Breast epithelium (tissue), 4 donors: ENCODE results near the gene GPC5. TPM values are rescaled to one million over a fixed set of nuclear protein-coding genes. Genes with fewer than 3 reads are reported as not detected.

Experiments used
- DNase-seq, 2 donors: peaks; one replicate each; pipeline ENCODE4 v3.0.0-alpha.2; 2019; ENCODE audit warnings: low spot score in 2 of 2
- H3K27ac ChIP-seq, 2 donors: fragments of 200-600 bp; sonication (generic) in 1 of 2; one replicate each; pipeline ENCODE4 v1.5.1; 2016 to 2019; ENCODE audit warnings: mild to moderate bottlenecking in 1 of 2
- H3K27me3 ChIP-seq, 2 donors: fragments of 200-600 bp; sonication (generic) in 1 of 2; one replicate each; pipeline versions ENCODE4 v1.5.1 to v1.6.0; 2017 to 2019; ENCODE audit warnings: control low read depth in 1 of 2, mild to moderate bottlenecking in 1 of 2
- H3K36me3 ChIP-seq: fragments of 200-600 bp; one replicate; pipeline ENCODE4 v1.5.1; 2019
- H3K4me1 ChIP-seq, 2 donors: fragments of 200-600 bp; sonication (generic); one replicate each; pipeline ENCODE4 v1.5.1; 2016 to 2019; ENCODE audit warnings: control low read depth in 1 of 2
- H3K4me3 ChIP-seq, 3 donors: fragments of 200-600 bp; sonication (generic); 1 replicate in 2 of 3; 2 replicates in 1 of 3; pipeline ENCODE4 v1.5.1; 2016 to 2019; ENCODE audit warnings: mild to moderate bottlenecking in 3 of 3, moderate library complexity in 2 of 3
- H3K9me3 ChIP-seq, 2 donors: fragments of 200-600 bp; sonication (generic) in 1 of 2; one replicate each; pipeline ENCODE4 v1.5.1; 2016 to 2019; ENCODE audit warnings: control low read depth in 1 of 2
- POLR2A ChIP-seq: fragments of 450-650 bp; IDR thresholded peaks from one replicate; pipeline ENCODE4 v1.6.1; 2016; ENCODE audit warnings: antibody characterized with exemption, mild to moderate bottlenecking, moderate library complexity
- POLR2AphosphoS5 ChIP-seq, 3 donors: sonication (generic); formaldehyde crosslinking; IDR thresholded peaks; one replicate each; pipeline ENCODE4 v1.6.1; 2017; ENCODE audit warnings: antibody characterized with exemption in 3 of 3
- intact Hi-C: fragments of 100-400 bp; cut with DNase I; formaldehyde crosslinking; loops from one replicate; pipeline ENCODE4 v1.15.1; 2023; ENCODE audit warnings: low total_unique reads
- total RNA-seq, 3 donors: library from RNA; depleted of rRNA; stranded (reverse); fragments of >200 nt; gene quantifications; one replicate each; pipeline ENCODE4 v1.1.0, GENCODE V29; 2016
- TF ChIP-seq, protein P1 (sequence below), 3 donors: fragments of 450-650 bp; IDR thresholded peaks; one replicate each; pipeline ENCODE4 v1.5.1; 2016 to 2017; ENCODE audit warnings: antibody characterized with exemption in 3 of 3, mild to moderate bottlenecking in 3 of 3, moderate library complexity in 3 of 3

The GPC5 gene
- total RNA-seq, 3 donors from 2014 or later = 0.88 to 0.98 TPM; not detected in 1

DNA sequence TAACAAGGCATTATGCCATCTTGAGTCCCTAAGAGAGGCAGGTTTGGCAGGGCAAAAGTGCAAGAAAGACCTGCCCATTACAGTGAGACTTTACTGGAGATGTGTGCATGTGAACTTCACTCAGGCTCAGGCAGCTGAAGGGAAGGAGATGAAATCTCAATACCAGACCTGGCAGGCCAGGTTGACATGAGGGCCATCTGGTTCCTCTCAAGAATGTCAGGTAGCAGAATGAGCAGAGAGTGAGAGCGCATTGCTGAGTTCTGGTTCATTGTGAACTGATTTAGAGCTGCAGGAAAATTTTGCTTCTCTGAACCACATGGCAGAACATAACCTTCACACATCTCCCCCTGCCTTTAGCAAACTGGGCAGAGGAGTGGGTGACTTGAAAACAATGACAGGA lies 406.3 kb downstream of the GPC5 start:
- intact Hi-C loops = no loop called here
- DNase-seq = no peak
- Histone ChIP-seq H3K9me3 (no peaks in the 10 kb centered on the region), H3K4me1 (no peaks in the 10 kb centered on the region), H3K27ac (no peak overlapping the region), H3K36me3 (no peaks in the 10 kb centered on the region), H3K4me3 (no peak overlapping the region), H3K27me3 (no peaks in the 10 kb centered on the region)
- TF ChIP-seq POLR2AphosphoS5 (IDR thresholded peaks at IDR 0.05) (no peak), POLR2A (no peak)
- TF ChIP-seq, protein P1, sequence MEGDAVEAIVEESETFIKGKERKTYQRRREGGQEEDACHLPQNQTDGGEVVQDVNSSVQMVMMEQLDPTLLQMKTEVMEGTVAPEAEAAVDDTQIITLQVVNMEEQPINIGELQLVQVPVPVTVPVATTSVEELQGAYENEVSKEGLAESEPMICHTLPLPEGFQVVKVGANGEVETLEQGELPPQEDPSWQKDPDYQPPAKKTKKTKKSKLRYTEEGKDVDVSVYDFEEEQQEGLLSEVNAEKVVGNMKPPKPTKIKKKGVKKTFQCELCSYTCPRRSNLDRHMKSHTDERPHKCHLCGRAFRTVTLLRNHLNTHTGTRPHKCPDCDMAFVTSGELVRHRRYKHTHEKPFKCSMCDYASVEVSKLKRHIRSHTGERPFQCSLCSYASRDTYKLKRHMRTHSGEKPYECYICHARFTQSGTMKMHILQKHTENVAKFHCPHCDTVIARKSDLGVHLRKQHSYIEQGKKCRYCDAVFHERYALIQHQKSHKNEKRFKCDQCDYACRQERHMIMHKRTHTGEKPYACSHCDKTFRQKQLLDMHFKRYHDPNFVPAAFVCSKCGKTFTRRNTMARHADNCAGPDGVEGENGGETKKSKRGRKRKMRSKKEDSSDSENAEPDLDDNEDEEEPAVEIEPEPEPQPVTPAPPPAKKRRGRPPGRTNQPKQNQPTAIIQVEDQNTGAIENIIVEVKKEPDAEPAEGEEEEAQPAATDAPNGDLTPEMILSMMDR (IDR thresholded peaks at IDR 0.05) = no peak

DNA sequence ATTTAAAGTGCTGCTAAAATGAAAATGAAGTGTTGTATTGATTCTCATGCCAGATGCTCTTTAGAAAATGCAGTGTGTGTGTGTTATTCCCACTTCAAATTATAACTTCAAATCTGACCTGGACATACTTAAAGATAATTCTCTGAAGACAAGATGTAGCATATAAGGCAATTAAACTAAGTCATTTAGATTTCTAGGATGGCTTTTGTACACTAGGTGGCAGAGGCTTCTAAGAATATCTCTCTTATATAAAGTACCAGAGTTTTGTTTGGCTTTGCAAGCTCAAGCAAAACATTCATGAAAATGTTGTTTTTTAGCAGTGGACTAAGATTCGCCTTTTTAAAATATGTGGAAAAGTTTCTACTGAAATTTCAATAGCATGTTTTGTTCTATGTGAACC lies 407.2 kb downstream of the GPC5 start:
- H3K27me3 ChIP-seq = no peaks in the 10 kb centered on the region
- TF ChIP-seq POLR2AphosphoS5 (IDR thresholded peaks at IDR 0.05) (no peak), POLR2A (no peak)
- TF ChIP-seq, protein P1 (IDR thresholded peaks at IDR 0.05) = no peak
- intact Hi-C loops = no loop called here
- no peak overlapping the region for H3K27ac ChIP-seq
- no peaks in the 10 kb centered on the region for H3K36me3 ChIP-seq
- no peak for DNase-seq
- no peaks in the 10 kb centered on the region for H3K4me1 ChIP-seq
- no peaks in the 10 kb centered on the region for H3K9me3 ChIP-seq
- H3K4me3 ChIP-seq = no peak overlapping the region

DNA sequence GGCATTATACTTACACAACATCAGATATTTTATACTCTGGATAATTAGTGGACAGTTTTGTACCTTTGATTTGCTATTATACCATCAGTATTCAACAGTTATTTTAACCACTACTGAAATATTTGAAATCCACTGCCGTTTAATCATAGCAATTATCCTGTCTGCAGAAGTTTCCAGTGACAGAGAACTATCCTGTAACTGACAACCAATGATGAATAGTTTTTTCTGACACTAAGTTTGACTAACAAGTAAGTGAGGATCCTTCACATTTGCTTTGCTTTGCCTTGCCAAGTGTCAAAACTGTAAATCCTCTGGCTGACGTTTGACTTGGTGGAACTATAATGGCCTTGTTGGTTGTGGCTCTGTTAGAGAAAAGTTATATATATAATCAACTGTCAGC lies 410.7 kb downstream of the GPC5 start:
- Histone ChIP-seq H3K27ac (no peak overlapping the region), H3K27me3 (no peaks in the 10 kb centered on the region), H3K9me3 (no peaks in the 10 kb centered on the region), H3K4me1 (no peaks in the 10 kb centered on the region), H3K36me3 (no peaks in the 10 kb centered on the region), H3K4me3 (no peak overlapping the region)
- TF ChIP-seq POLR2A (no peak), POLR2AphosphoS5 (IDR thresholded peaks at IDR 0.05) (no peak)
- TF ChIP-seq, protein P1 (IDR thresholded peaks at IDR 0.05) = no peak
- intact Hi-C loops = no loop called here
- DNase-seq = no peak

DNA sequence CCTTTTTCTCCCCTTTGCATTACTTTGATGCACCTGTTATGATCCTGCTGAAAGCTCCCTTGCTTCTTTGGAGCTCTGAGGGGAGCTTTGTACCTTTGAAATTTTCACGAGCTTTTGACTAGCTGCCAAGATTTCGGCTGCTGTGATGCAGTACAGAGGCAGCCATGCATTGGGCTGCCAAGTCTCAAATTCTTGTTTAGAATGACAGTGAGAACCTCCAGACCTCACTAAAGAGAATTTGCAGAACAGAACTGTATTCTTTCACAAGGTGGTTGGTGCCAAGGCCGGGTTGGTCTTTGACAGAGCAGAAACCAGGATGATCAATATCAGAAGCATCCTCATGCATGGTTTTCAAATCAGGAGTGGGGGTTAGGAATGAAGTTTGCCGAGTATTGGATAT lies 414.8 kb downstream of the GPC5 start:
- TF ChIP-seq POLR2AphosphoS5 (IDR thresholded peaks at IDR 0.05) (no peak), POLR2A (no peak)
- TF ChIP-seq, protein P1 (IDR thresholded peaks at IDR 0.05) = no peak
- Histone ChIP-seq H3K4me3 (no peak overlapping the region), H3K4me1 (no peaks in the 10 kb centered on the region), H3K27ac (no peak overlapping the region), H3K36me3 (no peaks in the 10 kb centered on the region), H3K9me3 (no peaks in the 10 kb centered on the region), H3K27me3 (no peaks in the 10 kb centered on the region)
- intact Hi-C loops = no loop called here
- DNase-seq = no peak

DNA sequence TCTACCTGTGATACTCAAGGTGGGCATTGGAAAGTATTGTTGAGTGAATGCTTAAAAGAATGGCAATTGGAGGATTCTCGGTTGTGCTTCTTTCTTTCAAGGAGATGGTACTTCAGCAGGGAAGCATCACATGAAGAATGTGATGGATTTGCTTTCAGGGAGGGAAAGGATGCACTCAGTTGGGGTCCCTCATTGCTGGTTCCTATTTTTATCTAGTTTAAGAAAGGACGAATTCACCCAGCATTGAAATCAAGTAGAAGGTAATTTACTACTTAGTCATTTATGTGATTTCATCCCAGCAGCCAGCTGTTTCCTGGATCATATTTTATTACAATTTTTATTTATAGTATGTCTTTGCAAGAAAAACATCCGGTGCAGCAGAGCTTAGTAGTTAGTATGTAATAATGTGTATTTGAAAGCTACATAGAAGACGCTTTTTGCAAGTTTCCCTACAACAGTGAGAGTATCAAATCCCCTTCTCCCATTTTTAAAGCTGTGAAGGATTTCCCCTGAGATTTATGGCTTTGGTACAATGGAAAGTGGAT lies 417.9 kb downstream of the GPC5 start:
- DNase-seq = no peak
- no peak overlapping the region for H3K4me3 ChIP-seq
- no peak overlapping the region for H3K27ac ChIP-seq
- no peaks in the 10 kb centered on the region for H3K36me3 ChIP-seq
- intact Hi-C loops = no loop called here
- no peaks in the 10 kb centered on the region for H3K9me3 ChIP-seq
- H3K27me3 ChIP-seq = no peaks in the 10 kb centered on the region
- no peak for TF ChIP-seq POLR2A
- TF ChIP-seq, protein P1 (IDR thresholded peaks at IDR 0.05) = no peak
- TF ChIP-seq POLR2AphosphoS5 (IDR thresholded peaks at IDR 0.05) = no peak
- no peaks in the 10 kb centered on the region for H3K4me1 ChIP-seq
